Lower leg skin (tissue), 4 donors: Measurements from ENCODE around the gene DISC1. TPM values are rescaled to one million over a fixed set of nuclear protein-coding genes. Genes with fewer than 3 reads are reported as not detected.

Source experiments
- DNase-seq, 2 donors: peaks; one replicate each; pipeline ENCODE4 v3.0.0-alpha.2; 2019; ENCODE audit warnings: low spot score in 2 of 2
- H3K4me3 ChIP-seq: fragments of 200-600 bp; sonication (generic); 2 replicates; pipeline ENCODE4 v1.5.1; 2017; ENCODE audit warnings: mild to moderate bottlenecking, low read depth; ENCODE audit not compliant: poor library complexity, severe bottlenecking
- POLR2A ChIP-seq, 2 donors: fragments of 450-650 bp; IDR thresholded peaks; one replicate each; pipeline ENCODE4 v1.6.1; 2016 to 2017; ENCODE audit warnings: antibody characterized with exemption in 2 of 2, mild to moderate bottlenecking in 1 of 2, moderate library complexity in 1 of 2
- WGBS, 2 donors: methylation state at CpG; one replicate each; pipeline ENCODE4 v1.1.5; 2018; 5-methylcytosine and 5-hydroxymethylcytosine counted together
- intact Hi-C: fragments of 100-400 bp; cut with DNase I; formaldehyde crosslinking; loops from one replicate; pipeline ENCODE4 v1.15.0; 2023; ENCODE audit warnings: low total_unique reads
- total RNA-seq, 4 donors: library from RNA; depleted of rRNA; stranded (reverse); fragments of >200 nt; gene quantifications; one replicate each; pipeline ENCODE4 v1.1.0, GENCODE V29; 2016
- TF ChIP-seq, protein P1 (sequence below), 3 donors: fragments of 450-650 bp; IDR thresholded peaks; one replicate each; pipeline ENCODE4 v1.5.1; 2016; ENCODE audit warnings: antibody characterized with exemption in 3 of 3, mild to moderate bottlenecking in 3 of 3, moderate library complexity in 2 of 3

DISC1 gene
- total RNA-seq, 4 donors from 2014 or later: 1.6 to 7.4 (median 3.5) TPM

DNA sequence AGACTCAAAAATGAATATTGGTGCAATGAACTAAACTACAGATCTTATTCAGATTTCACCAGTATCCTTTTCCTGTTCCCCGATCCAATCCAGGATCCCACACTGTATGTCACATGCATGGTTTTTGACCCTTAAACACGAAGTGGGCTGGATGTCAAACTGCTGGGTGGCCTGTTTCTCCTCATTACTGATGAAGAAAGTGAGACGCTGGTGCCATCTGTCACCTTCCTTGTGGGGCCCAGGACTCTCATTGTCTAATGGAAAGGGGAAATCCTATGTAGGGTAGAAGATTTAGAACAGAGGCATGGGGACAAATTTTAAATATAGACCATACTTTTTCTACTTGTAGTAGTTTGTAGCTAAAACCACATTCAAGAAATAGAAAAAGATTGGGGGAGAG is 56.2 kb downstream of the DISC1 start:
- no peak for TF ChIP-seq POLR2A (IDR thresholded peaks at IDR 0.05)
- TF ChIP-seq, protein P1, sequence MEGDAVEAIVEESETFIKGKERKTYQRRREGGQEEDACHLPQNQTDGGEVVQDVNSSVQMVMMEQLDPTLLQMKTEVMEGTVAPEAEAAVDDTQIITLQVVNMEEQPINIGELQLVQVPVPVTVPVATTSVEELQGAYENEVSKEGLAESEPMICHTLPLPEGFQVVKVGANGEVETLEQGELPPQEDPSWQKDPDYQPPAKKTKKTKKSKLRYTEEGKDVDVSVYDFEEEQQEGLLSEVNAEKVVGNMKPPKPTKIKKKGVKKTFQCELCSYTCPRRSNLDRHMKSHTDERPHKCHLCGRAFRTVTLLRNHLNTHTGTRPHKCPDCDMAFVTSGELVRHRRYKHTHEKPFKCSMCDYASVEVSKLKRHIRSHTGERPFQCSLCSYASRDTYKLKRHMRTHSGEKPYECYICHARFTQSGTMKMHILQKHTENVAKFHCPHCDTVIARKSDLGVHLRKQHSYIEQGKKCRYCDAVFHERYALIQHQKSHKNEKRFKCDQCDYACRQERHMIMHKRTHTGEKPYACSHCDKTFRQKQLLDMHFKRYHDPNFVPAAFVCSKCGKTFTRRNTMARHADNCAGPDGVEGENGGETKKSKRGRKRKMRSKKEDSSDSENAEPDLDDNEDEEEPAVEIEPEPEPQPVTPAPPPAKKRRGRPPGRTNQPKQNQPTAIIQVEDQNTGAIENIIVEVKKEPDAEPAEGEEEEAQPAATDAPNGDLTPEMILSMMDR (IDR thresholded peaks at IDR 0.05): no peak
- DNase-seq: no peak
- intact Hi-C loops: no loop called here
- WGBS, 2 donors: 76 to 84% methylated on average over 3 of the region's 3 CpGs
- no peak overlapping the region for H3K4me3 ChIP-seq

DNA sequence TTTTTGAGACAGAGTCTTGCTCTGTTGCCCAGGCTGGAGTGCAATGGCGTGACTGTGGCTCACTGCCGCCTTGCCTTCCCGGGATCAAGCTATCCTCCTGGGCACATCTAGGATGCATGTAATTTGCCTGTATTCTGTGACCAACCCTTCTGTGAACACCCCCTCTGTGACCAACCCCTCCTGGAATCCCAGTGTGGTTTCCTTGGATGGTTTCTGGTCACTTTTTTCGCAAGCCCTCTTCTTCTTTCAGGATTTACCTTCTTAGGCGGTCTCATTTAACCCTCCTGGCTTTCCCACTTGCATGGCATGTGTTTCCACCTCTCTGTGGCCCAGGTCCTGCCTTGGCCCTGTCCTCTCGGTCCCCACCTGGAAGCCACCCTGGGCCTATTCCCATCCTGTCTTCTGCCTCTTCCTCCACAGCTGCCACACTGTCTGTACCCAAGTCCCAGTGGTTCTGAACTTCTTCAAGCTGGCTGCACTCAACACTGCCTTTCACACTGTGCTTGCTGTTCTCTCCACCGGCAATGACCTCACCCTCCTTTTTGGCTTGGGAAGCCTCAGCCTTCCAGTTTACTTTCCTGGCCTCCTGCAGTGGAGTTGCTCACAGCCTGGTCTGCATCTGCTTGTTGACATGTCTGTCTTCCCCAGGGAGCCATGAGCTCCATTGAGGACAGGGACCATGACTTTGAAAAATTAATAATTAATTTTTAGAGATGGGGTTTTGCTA is 57.0 kb downstream of the DISC1 start:
- intact Hi-C loops: no loop called here
- WGBS, 2 donors: 89 to 90% methylated on average over 7 of the region's 7 CpGs
- DNase-seq: no peak
- no peak overlapping the region for H3K4me3 ChIP-seq
- TF ChIP-seq, protein P1 (IDR thresholded peaks at IDR 0.05): no peak
- no peak for TF ChIP-seq POLR2A (IDR thresholded peaks at IDR 0.05)

DNA sequence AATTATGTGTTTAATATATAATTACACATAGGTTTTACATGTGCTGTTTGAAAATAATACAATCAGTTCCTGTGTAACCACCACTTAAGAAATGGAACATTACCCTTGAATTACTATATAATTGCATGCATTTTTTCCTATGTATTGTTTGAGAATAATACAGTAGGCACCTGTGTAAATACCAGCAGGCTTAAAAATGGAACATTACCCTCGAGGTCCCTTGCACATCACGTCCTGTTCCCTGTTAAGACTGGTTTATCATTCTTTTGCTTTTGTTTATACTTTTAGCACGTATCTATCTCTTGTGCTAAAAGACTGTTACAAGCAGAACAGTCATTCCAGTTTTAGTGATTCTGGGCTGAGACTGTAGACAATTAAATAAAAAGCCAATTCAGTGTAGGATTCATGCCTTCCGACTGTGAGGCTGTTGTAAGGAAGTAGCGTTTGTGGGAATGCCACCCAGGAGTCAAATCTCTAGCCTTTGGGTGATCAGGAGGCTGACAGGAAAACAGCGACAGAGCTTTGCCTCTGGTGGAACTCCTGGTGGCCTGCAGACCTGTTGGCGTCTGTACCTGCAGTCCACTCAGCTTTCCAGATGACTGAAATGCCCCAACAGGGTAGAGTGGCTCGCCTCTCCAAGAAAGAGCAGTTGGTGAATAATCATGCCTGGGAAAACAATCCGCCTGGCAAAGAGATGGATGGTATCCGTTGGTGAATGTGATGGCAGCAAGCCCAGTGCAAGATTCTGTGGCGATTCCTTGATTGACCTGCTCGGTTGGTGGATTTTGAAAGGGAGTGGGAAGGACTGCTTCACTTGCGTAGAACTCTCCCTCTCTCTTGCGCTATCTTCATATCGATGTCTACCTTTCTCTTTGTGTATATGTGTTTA is 58.0 kb downstream of the DISC1 start:
- DNase-seq: no peak
- WGBS, 2 donors: 73 to 80% methylated on average over 15 of the region's 15 CpGs
- TF ChIP-seq, protein P1 (IDR thresholded peaks at IDR 0.05): no peak
- TF ChIP-seq POLR2A (IDR thresholded peaks at IDR 0.05): no peak
- intact Hi-C loops: no loop called here
- no peak overlapping the region for H3K4me3 ChIP-seq

DNA sequence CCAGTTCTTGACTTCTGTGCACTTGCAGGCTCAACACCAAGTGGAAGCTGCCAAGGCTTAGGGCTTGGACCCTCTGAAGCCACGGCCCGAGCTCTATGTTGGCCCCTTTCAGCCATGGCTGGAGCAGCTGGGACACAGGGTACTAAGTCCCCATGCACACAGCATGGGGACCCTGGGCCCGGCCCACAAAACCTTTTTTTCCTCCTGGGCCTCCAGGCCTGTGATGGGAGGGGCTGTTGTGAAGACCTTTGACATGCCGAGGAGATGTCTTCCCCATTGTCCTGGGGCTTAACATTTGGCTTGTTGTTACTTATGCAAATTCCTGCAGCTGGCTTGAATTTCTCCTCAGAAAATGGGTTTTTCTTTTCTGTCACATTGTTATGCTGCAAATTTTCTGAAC is 59.8 kb downstream of the DISC1 start:
- 93 to 97% methylated on average over 4 of the region's 4 CpGs for WGBS, 2 donors
- TF ChIP-seq, protein P1 (IDR thresholded peaks at IDR 0.05): no peak
- no peak for TF ChIP-seq POLR2A (IDR thresholded peaks at IDR 0.05)
- no peak overlapping the region for H3K4me3 ChIP-seq
- intact Hi-C loops: no loop called here
- no peak for DNase-seq

DNA sequence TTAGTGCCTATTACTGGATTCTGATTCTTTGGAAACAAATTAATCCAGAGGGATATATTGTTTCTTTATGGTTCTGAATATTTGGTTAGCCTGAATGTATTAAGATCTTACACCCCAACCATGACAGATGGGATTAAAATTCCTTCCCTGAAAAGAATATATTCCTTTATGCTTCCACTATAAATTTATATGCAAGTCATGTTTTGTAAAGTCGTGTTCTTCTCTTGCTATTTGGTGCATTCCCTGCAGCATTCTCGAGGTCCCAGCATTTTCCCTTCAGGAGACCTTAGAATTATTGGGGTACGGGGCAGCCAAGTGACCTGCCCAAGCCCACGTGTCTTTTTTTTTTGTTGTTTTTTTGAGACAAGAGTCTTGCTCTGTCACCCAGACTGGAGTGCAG is 62.4 kb downstream of the DISC1 start:
- WGBS, 2 donors: 88 to 93% methylated on average over 4 of the region's 4 CpGs
- no peak for DNase-seq
- TF ChIP-seq, protein P1 (IDR thresholded peaks at IDR 0.05): no peak
- TF ChIP-seq POLR2A (IDR thresholded peaks at IDR 0.05): no peak
- intact Hi-C loops: no loop called here
- no peak overlapping the region for H3K4me3 ChIP-seq
